H54 (cell line): Measurements from ENCODE around the gene TYMP.

Experiments used
- DNase-seq: peaks from one replicate; pipeline ENCODE4 v3.0.0; 2011; ENCODE audit warnings: low spot score, mixed read lengths; ENCODE audit not compliant: insufficient read length
- FAIRE-seq: peaks from 3 replicates; lab custom pipeline; 2011; peaks lifted over from hg19 to GRCh38; lab: Jason Lieb, UNC
- POLR2A ChIP-seq: IDR thresholded peaks from 2 replicates; pipeline ENCODE4 v1.6.1; 2011; ENCODE audit warnings: low read depth, mild to moderate bottlenecking, low read length

The TYMP gene

DNA sequence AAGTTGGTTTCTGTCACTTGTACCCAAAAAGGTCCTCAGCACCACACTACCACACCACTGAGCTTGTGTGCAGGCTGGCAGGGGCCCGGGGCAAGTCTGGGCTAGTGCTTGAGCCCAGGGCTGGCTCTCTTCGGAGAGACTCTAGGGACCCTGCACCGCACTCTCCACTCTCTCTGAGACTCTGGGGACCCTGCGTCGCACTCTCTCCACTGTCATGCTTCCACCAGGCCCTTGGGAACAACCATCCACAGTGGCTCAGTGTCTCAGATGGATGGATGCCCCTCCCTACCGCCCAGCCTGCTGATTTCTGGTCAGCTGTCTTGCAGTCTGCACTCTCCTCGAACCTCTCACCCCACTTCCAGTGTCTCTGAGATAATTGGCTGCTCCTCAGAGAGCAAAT lies 52.9 kb downstream of the TYMP start:
- TF ChIP-seq POLR2A: no peak
- DNase-seq (no peak), FAIRE-seq (no peak)
